Peyer's patch (tissue), 4 donors: ENCODE results near the gene KEL.

Experiments used
- POLR2A ChIP-seq, 2 donors: fragments of 450-650 bp; IDR thresholded peaks; one replicate each; pipeline ENCODE4 v1.5.1; 2017; ENCODE audit warnings: antibody characterized with exemption in 2 of 2, mild to moderate bottlenecking in 2 of 2, moderate library complexity in 2 of 2
- TF ChIP-seq, protein P1 (sequence below), 6 experiments: fragments of 450-650 bp in 4 of 6; fragments of 200-600 bp in 2 of 6; sonication (generic) in 1 of 6; IDR thresholded peaks; one replicate each; pipeline ENCODE4 v1.5.1; 2017 to 2019; ENCODE audit warnings: antibody characterized with exemption in 6 of 6, mild to moderate bottlenecking in 3 of 6, moderate library complexity in 1 of 6

DNA sequence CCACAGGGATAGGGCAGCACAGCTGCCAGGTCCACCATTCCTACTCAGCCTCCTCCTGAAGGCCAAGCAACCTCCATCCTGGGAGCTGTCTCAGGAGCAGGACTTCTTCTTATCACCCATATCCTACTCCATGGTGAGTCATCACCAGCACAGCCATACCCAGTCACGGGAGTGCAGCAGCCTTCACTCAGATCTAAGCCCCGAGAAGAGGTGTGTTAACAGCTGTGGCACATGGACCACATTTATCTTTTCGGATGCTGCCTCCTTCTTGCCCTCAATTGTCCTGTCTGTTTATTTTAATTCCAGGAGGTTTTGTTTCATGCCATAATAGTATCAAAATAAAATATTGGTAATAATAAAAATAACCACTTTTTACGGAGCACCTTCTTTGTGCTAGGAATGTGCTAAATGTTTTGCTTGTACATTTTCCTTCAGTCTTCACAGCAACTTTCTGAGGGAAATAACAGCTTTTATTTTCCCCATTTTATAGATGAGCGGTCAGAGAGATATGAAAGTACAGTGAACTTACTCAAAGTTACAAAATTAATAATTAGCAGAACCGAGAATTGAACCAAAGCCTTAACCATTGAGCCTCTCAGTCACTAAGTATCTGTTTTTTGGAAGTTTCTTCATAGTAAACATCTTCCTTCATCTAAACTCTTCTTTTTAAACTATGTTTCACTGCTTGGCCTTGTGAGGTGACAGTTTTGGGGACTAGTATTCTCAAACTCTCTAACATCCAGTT lies 2.5 kb upstream of the KEL start:
- TF ChIP-seq POLR2A (IDR thresholded peaks at IDR 0.05) = no peak
- TF ChIP-seq, protein P1, sequence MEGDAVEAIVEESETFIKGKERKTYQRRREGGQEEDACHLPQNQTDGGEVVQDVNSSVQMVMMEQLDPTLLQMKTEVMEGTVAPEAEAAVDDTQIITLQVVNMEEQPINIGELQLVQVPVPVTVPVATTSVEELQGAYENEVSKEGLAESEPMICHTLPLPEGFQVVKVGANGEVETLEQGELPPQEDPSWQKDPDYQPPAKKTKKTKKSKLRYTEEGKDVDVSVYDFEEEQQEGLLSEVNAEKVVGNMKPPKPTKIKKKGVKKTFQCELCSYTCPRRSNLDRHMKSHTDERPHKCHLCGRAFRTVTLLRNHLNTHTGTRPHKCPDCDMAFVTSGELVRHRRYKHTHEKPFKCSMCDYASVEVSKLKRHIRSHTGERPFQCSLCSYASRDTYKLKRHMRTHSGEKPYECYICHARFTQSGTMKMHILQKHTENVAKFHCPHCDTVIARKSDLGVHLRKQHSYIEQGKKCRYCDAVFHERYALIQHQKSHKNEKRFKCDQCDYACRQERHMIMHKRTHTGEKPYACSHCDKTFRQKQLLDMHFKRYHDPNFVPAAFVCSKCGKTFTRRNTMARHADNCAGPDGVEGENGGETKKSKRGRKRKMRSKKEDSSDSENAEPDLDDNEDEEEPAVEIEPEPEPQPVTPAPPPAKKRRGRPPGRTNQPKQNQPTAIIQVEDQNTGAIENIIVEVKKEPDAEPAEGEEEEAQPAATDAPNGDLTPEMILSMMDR (IDR thresholded peaks at IDR 0.05) = no peak
